DND-41 (cell line): ENCODE measurements around the gene OR2T4.

Experiments used
- ATAC-seq: fragments of 200-7000 bp; cut with Tn5 transposase; 3 replicates; pipeline ENCODE4 v1.9.1; 2021; ENCODE audit warnings: low read depth; ENCODE audit not compliant: insufficient read depth
- DNase-seq: peaks from one replicate; pipeline ENCODE4 v3.0.0-alpha.2; 2020
- H2AFZ ChIP-seq: 2 replicates; pipeline ENCODE4 v1.6.0; 2012; ENCODE audit warnings: low read depth, low read length
- H3K27ac ChIP-seq: 2 replicates; pipeline ENCODE4 v1.5.1; 2012; ENCODE audit warnings: low read length, inconsistent platforms
- H3K27me3 ChIP-seq: fragments of 200-600 bp; sonication (generic); 2 replicates; pipeline ENCODE4 v1.6.0; 2012; ENCODE audit warnings: low read length, mild to moderate bottlenecking, inconsistent platforms; ENCODE audit not compliant: insufficient read depth, poor library complexity
- H3K36me3 ChIP-seq: 2 replicates; pipeline ENCODE4 v1.5.1; 2012; ENCODE audit warnings: low read length, inconsistent platforms; ENCODE audit not compliant: insufficient read depth
- H3K4me1 ChIP-seq: 2 replicates; pipeline ENCODE4 v1.5.1; 2012; ENCODE audit warnings: mild to moderate bottlenecking, low read length; ENCODE audit not compliant: insufficient read depth
- H3K4me2 ChIP-seq: 2 replicates; pipeline ENCODE4 v1.6.0; 2012; ENCODE audit warnings: mild to moderate bottlenecking, moderate library complexity, low read length, inconsistent platforms; ENCODE audit not compliant: insufficient read depth
- H3K4me3 ChIP-seq, 2 experiments: fragments of 200-600 bp in 1 of 2; shearing (Covaris generic) in 1 of 2; 2 replicates each; pipeline ENCODE4 v1.5.1; 2012 to 2016; ENCODE audit warnings: inconsistent platforms in 2 of 2, low read length in 2 of 2, mild to moderate bottlenecking in 2 of 2, low read depth in 1 of 2, moderate library complexity in 1 of 2
- H3K79me2 ChIP-seq: 2 replicates; pipeline ENCODE4 v1.6.0; 2012; ENCODE audit warnings: low read length, inconsistent platforms; ENCODE audit not compliant: insufficient read depth
- H3K9ac ChIP-seq: 2 replicates; pipeline ENCODE4 v1.6.0; 2012; ENCODE audit warnings: low read depth, mild to moderate bottlenecking, inconsistent platforms, low read length, moderate library complexity
- H3K9me3 ChIP-seq: 2 replicates; pipeline ENCODE4 v1.5.1; 2012; ENCODE audit warnings: low read length, moderate library complexity, mild to moderate bottlenecking, inconsistent platforms; ENCODE audit not compliant: insufficient read depth, severe bottlenecking
- H4K20me1 ChIP-seq: 2 replicates; pipeline ENCODE4 v1.6.0; 2012; ENCODE audit warnings: low read length; ENCODE audit not compliant: insufficient read depth
- CTCF ChIP-seq: IDR thresholded peaks from 2 replicates; pipeline ENCODE4 v1.5.1; 2012; ENCODE audit warnings: borderline replicate concordance, low read length, moderate library complexity, mild to moderate bottlenecking; ENCODE audit not compliant: poor library complexity, severe bottlenecking; ENCODE audit errors: extremely low read depth
- EZH2 ChIP-seq: IDR thresholded peaks from 3 replicates; pipeline ENCODE4 v1.6.1; 2012; ENCODE audit warnings: borderline replicate concordance, low read depth, mild to moderate bottlenecking, moderate library complexity, low read length, inconsistent platforms; ENCODE audit not compliant: severe bottlenecking

Gene OR2T4

GRCh38 chr1:248372394-248372793, 10.9 kb downstream of the OR2T4 start:
- Histone ChIP-seq H3K27me3 (no peaks in the 10 kb centered on the region), H3K4me2 (no peak overlapping the region), H3K4me1 (no peaks in the 10 kb centered on the region), H3K9ac (no peak overlapping the region), H3K9me3 (no peaks in the 10 kb centered on the region), H4K20me1 (no peaks in the 10 kb centered on the region), H3K79me2 (no peaks in the 10 kb centered on the region), H2AFZ (no peak overlapping the region), H3K27ac (no peak overlapping the region), H3K4me3 (no peak overlapping the region), H3K36me3 (no peaks in the 10 kb centered on the region)
- DNase-seq (peak; percentile 10), ATAC-seq (peak; percentile 74)
- TF ChIP-seq EZH2 (no peak), CTCF (no peak)

- no peak overlapping the region for H3K4me2 ChIP-seq
- no peaks in the 10 kb centered on the region for H3K9me3 ChIP-seq
- H3K79me2 ChIP-seq, result no peaks in the 10 kb centered on the region
- ATAC-seq (no peak), DNase-seq (no peak)
- H3K27ac ChIP-seq, result no peak overlapping the region
- no peak for TF ChIP-seq CTCF
- no peak for TF ChIP-seq EZH2
- H3K27me3 ChIP-seq, result no peaks in the 10 kb centered on the region
- no peak overlapping the region for H3K4me3 ChIP-seq
- H3K9ac ChIP-seq, result no peak overlapping the region
- no peaks in the 10 kb centered on the region for H4K20me1 ChIP-seq
- H3K36me3 ChIP-seq, result no peaks in the 10 kb centered on the region
- no peaks in the 10 kb centered on the region for H3K4me1 ChIP-seq
- H2AFZ ChIP-seq, result no peak overlapping the region
These were observed 12.3 kb downstream of the OR2T4 start for GRCh38 chr1:248373761-248374160.

GRCh38 chr1:248375446-248375845, 14.0 kb downstream of the OR2T4 start, which contains the start of gene OR2T6:
Gene OR2T6 (plus strand): TSS chr1:248375746. CDS start chr1:248387609, 11,863 bp downstream.
- Histone ChIP-seq H3K27ac (no peak within 1 kb of the TSS), H3K27me3 (no peaks in the 10 kb centered on the region), H3K4me3 (no peak within 1 kb of the TSS), H3K9ac (no peak within 1 kb of the TSS), H3K36me3 (no peaks in the 10 kb centered on the region), H4K20me1 (no peaks in the 10 kb centered on the region), H3K4me2 (no peak within 1 kb of the TSS), H3K9me3 (no peaks in the 10 kb centered on the region), H2AFZ (no peak within 1 kb of the TSS), H3K79me2 (no peaks in the 10 kb centered on the region), H3K4me1 (no peaks in the 10 kb centered on the region)
- TF ChIP-seq EZH2, result no peak
- TF ChIP-seq CTCF, result no peak
- DNase-seq (no peak), ATAC-seq (no peak)

GRCh38 chr1:248376916-248377315, 15.5 kb downstream of the OR2T4 start:
- ATAC-seq (no peak), DNase-seq (no peak)
- H3K9ac ChIP-seq, result no peak overlapping the region
- H3K9me3 ChIP-seq, result no peaks in the 10 kb centered on the region
- no peak overlapping the region for H3K27ac ChIP-seq
- H4K20me1 ChIP-seq, result no peaks in the 10 kb centered on the region
- no peak overlapping the region for H3K4me2 ChIP-seq
- H2AFZ ChIP-seq, result no peak overlapping the region
- no peaks in the 10 kb centered on the region for H3K36me3 ChIP-seq
- H3K4me3 ChIP-seq, result no peak overlapping the region
- no peaks in the 10 kb centered on the region for H3K4me1 ChIP-seq
- no peaks in the 10 kb centered on the region for H3K79me2 ChIP-seq
- TF ChIP-seq EZH2, result no peak
- no peaks in the 10 kb centered on the region for H3K27me3 ChIP-seq
